H1 (cell line): ENCODE data around the gene POLDIP3. TPM values are rescaled to one million over a fixed set of nuclear protein-coding genes. Genes with fewer than 3 reads are reported as not detected.

Source experiments
- SIX5 ChIP-seq: IDR thresholded peaks from 2 replicates; pipeline ENCODE4 v1.6.1; 2011; ENCODE audit warnings: mild to moderate bottlenecking, low read depth, low read length
- TBP ChIP-seq: IDR thresholded peaks from 2 replicates; pipeline ENCODE4 v1.6.1; 2011; ENCODE audit warnings: low read depth, low read length, improper control_type of control experiment
- polyA plus RNA-seq, 7 experiments: library from polyadenylated mRNA; depleted of rRNA in 3 of 7; stranded (reverse) in 5 of 7; unstranded in 2 of 7; fragments of >200 nt in 5 of 7; fragments of 200-250 nt in 2 of 7; gene quantifications; 1 replicate in 5 of 7; 2 replicates in 1 of 7; 4 replicates in 1 of 7; pipeline versions ENCODE4 v1.2.1 to v1.2.3, GENCODE V29; 2011 to 2013; ENCODE audit warnings: missing spikeins in 2 of 7, mixed read lengths in 2 of 7
- total RNA-seq: library from RNA; stranded (reverse); fragmentation: NEBNext Ultra II Directional; extraction: Animal tissue kit (Norgen Biotek cat#: 25700); gene quantifications from 2 replicates; pipeline ENCODE4 v1.2.1, GENCODE V29; 2021

The POLDIP3 gene
- total and polyA plus RNA-seq, 2 of the 8 experiments (the other 6 are each of a cell fraction or from before 2014, with no cell fraction given): 43.5 to 84.6 TPM

- TF ChIP-seq TBP (no peak), SIX5 (no peak)
Observed at GRCh38 chr22:42621505-42622002, 6.9 kb upstream of the POLDIP3 start (continued).
